Suprapubic skin (tissue), 4 donors: ENCODE measurements around the gene FOXP4. TPM values are rescaled to one million over a fixed set of nuclear protein-coding genes. Genes with fewer than 3 reads are reported as not detected.

Experiments
- DNase-seq, 2 donors: peaks; one replicate each; pipeline ENCODE4 v3.0.0-alpha.2; 2019; ENCODE audit warnings: low spot score in 2 of 2
- H3K27ac ChIP-seq: fragments of 200-600 bp; sonication (generic); one replicate; pipeline ENCODE4 v1.5.1; 2019
- H3K27me3 ChIP-seq: fragments of 200-600 bp; sonication (generic); one replicate; pipeline ENCODE4 v1.5.1; 2019
- H3K36me3 ChIP-seq: fragments of 200-600 bp; sonication (generic); one replicate; pipeline ENCODE4 v1.5.1; 2019
- H3K4me1 ChIP-seq: fragments of 200-600 bp; sonication (generic); one replicate; pipeline ENCODE4 v1.5.1; 2019
- H3K4me3 ChIP-seq: fragments of 200-600 bp; sonication (generic); one replicate; pipeline ENCODE4 v1.5.1; 2019; ENCODE audit warnings: mild to moderate bottlenecking
- H3K9me3 ChIP-seq: fragments of 200-600 bp; sonication (generic); one replicate; pipeline ENCODE4 v1.5.1; 2019
- EP300 ChIP-seq: sonication (generic); formaldehyde crosslinking; IDR thresholded peaks from one replicate; pipeline ENCODE4 v1.6.1; 2017; ENCODE audit warnings: antibody characterized with exemption
- POLR2A ChIP-seq, 2 donors: fragments of 450-650 bp; IDR thresholded peaks; one replicate each; pipeline ENCODE4 v1.6.1; 2017; ENCODE audit warnings: antibody characterized with exemption in 2 of 2, mild to moderate bottlenecking in 2 of 2, moderate library complexity in 2 of 2
- POLR2AphosphoS5 ChIP-seq, 3 donors: sonication (generic); formaldehyde crosslinking; IDR thresholded peaks; one replicate each; pipeline ENCODE4 v1.6.1; 2017; ENCODE audit warnings: antibody characterized with exemption in 3 of 3
- WGBS: methylation state at CpG from one replicate; pipeline ENCODE4 v1.1.5; 2018; 5-methylcytosine and 5-hydroxymethylcytosine counted together
- total RNA-seq, 4 donors: library from RNA; depleted of rRNA; stranded (reverse); fragments of >200 nt; gene quantifications; one replicate each; pipeline ENCODE4 v1.1.0, GENCODE V29; 2016
- TF ChIP-seq, protein P1 (sequence below), 2 donors: fragments of 200-600 bp in 1 of 2; fragments of 450-650 bp in 1 of 2; sonication (generic) in 1 of 2; IDR thresholded peaks; one replicate each; pipeline ENCODE4 v1.5.1; 2016 to 2019; ENCODE audit warnings: antibody characterized with exemption in 2 of 2, mild to moderate bottlenecking in 1 of 2, moderate library complexity in 1 of 2

The FOXP4 gene
- total RNA-seq, 4 donors from 2014 or later: 8.1 to 12.1 (median 10.4) TPM

DNA sequence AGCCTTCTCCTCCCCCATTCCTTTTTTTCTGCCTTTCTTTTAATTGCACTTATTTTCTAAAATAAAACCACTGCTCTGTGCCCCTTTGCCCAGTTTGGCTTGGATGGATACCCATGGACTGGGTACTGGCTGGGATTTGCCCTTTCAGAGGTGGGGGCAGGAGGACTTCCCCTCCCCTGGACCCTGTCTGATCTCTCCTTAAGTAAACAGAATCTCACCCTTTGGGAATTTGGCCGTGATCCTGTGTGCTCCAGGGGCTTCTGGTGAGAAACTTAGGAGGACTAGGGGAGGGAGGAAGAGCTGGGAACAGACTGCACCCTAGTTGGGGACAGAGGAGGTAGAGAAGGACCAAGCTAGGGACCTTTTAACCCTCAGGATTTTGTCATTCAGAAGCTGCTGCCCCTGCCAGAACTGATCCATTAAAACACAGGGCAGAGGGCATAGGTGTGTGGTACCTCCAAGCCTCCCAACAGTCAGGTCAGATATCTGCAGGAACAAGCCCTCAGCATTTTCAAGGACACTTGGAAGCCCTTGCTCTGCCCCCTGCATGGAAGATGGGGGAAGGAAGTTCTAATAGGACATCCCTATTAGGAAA, 7.3 kb downstream of the FOXP4 start:
- no peak for DNase-seq
- H3K27me3 ChIP-seq: no peaks in the 10 kb centered on the region
- H3K27ac ChIP-seq: no peak overlapping the region
- no CpG with 5 or more reads among the region's 1 CpG for WGBS
- peaks cover 8% of the 10 kb centered on the region for H3K4me1 ChIP-seq
- TF ChIP-seq POLR2AphosphoS5 (IDR thresholded peaks at IDR 0.05) (no peak), EP300 (no peak), POLR2A (IDR thresholded peaks at IDR 0.05) (no peak)
- TF ChIP-seq, protein P1, sequence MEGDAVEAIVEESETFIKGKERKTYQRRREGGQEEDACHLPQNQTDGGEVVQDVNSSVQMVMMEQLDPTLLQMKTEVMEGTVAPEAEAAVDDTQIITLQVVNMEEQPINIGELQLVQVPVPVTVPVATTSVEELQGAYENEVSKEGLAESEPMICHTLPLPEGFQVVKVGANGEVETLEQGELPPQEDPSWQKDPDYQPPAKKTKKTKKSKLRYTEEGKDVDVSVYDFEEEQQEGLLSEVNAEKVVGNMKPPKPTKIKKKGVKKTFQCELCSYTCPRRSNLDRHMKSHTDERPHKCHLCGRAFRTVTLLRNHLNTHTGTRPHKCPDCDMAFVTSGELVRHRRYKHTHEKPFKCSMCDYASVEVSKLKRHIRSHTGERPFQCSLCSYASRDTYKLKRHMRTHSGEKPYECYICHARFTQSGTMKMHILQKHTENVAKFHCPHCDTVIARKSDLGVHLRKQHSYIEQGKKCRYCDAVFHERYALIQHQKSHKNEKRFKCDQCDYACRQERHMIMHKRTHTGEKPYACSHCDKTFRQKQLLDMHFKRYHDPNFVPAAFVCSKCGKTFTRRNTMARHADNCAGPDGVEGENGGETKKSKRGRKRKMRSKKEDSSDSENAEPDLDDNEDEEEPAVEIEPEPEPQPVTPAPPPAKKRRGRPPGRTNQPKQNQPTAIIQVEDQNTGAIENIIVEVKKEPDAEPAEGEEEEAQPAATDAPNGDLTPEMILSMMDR (IDR thresholded peaks at IDR 0.05): no peak
- no peak overlapping the region for H3K4me3 ChIP-seq
- no peaks in the 10 kb centered on the region for H3K9me3 ChIP-seq
- no peaks in the 10 kb centered on the region for H3K36me3 ChIP-seq

DNA sequence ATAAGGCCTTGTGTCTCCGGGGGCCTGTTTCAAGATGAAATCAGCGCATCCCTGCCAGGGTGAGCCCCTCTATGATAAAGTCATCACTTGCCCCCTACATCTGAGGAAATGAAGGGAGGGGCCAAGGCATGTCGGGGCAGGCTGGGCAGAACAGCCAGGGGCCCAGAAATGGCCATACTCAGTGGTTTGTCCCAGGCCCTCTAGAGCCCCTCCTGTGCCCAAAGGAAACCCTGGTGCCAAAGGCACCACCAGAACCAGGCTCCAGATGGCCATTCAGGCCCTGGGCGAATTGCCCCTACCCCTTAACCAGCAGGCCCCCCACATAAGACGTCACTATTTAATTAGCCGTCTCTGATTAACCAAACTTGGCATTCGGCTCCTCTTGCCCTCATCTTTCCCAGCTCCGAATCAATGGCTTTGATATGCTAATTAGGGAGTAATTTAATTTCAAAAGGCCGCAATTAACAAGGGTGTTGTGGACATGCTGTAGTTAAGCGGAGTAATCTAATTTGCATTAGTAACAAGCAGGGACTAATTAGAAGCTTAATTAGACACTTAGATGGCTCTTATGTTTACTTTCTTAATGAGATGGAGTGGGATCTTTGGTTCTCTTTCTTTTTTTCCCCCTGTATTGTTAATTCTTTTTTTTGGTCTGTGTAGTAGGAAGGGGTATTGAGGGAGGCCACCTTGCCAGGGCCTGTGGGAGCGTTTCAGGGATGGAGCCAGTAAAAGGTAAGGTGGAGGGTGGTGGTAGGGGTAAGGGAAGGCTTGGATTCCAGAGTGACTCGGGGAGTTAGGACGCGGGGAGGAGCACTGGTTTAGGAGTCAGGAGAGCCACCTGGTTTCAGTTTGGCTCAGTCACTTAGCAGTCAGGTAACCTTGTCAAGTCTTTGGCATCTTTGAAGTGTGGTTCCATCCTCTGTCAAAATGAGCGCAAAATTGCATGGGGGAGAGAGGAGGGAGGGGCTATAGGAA, 9.4 kb downstream of the FOXP4 start:
- DNase-seq: no peak
- TF ChIP-seq EP300 (no peak), POLR2AphosphoS5 (IDR thresholded peaks at IDR 0.05) (no peak), POLR2A (IDR thresholded peaks at IDR 0.05) (no peak)
- TF ChIP-seq, protein P1 (IDR thresholded peaks at IDR 0.05): no peak
- no peak overlapping the region for H3K4me3 ChIP-seq
- no peaks in the 10 kb centered on the region for H3K9me3 ChIP-seq
- peaks cover 7% of the 10 kb centered on the region for H3K4me1 ChIP-seq
- 85% methylated on average over 15 of the region's 15 CpGs for WGBS
- no peak overlapping the region for H3K27ac ChIP-seq
- no peaks in the 10 kb centered on the region for H3K27me3 ChIP-seq
- no peaks in the 10 kb centered on the region for H3K36me3 ChIP-seq

GRCh38 chr6:41557335-41557734, 11.2 kb downstream of the FOXP4 start:
- DNase-seq: no peak
- 97% methylated on average over 2 of the region's 2 CpGs for WGBS
- Histone ChIP-seq H3K9me3 (no peaks in the 10 kb centered on the region), H3K36me3 (no peaks in the 10 kb centered on the region), H3K27ac (no peak overlapping the region), H3K27me3 (no peaks in the 10 kb centered on the region), H3K4me3 (no peak overlapping the region), H3K4me1 (peaks cover 13% of the 10 kb centered on the region)
- TF ChIP-seq POLR2A (IDR thresholded peaks at IDR 0.05) (no peak), POLR2AphosphoS5 (IDR thresholded peaks at IDR 0.05) (no peak), EP300 (no peak)
- TF ChIP-seq, protein P1 (IDR thresholded peaks at IDR 0.05): no peak

- H3K36me3 ChIP-seq: no peaks in the 10 kb centered on the region
- H3K27me3 ChIP-seq: no peaks in the 10 kb centered on the region
- H3K4me1 ChIP-seq: peaks cover 13% of the 10 kb centered on the region
- no peaks in the 10 kb centered on the region for H3K9me3 ChIP-seq
- DNase-seq: no peak
- H3K27ac ChIP-seq: no peak overlapping the region
- TF ChIP-seq, protein P1 (IDR thresholded peaks at IDR 0.05): no peak
- TF ChIP-seq EP300 (no peak), POLR2A (IDR thresholded peaks at IDR 0.05) (no peak), POLR2AphosphoS5 (IDR thresholded peaks at IDR 0.05) (no peak)
- no peak overlapping the region for H3K4me3 ChIP-seq
- WGBS: 88% methylated on average over 4 of the region's 4 CpGs
These were observed 12.0 kb downstream of the FOXP4 start for GRCh38 chr6:41558033-41558807.
